Measurements from ENCODE around the gene MYO3B.

GRCh38 chr2:170696948-170697347 is 519.0 kb downstream of the MYO3B start:
- no peak for TF ChIP-seq POLR2A (IDR thresholded peaks at IDR 0.05)
- TF ChIP-seq POLR2AphosphoS5 (IDR thresholded peaks at IDR 0.05): no peak
- TF ChIP-seq, protein P1, sequence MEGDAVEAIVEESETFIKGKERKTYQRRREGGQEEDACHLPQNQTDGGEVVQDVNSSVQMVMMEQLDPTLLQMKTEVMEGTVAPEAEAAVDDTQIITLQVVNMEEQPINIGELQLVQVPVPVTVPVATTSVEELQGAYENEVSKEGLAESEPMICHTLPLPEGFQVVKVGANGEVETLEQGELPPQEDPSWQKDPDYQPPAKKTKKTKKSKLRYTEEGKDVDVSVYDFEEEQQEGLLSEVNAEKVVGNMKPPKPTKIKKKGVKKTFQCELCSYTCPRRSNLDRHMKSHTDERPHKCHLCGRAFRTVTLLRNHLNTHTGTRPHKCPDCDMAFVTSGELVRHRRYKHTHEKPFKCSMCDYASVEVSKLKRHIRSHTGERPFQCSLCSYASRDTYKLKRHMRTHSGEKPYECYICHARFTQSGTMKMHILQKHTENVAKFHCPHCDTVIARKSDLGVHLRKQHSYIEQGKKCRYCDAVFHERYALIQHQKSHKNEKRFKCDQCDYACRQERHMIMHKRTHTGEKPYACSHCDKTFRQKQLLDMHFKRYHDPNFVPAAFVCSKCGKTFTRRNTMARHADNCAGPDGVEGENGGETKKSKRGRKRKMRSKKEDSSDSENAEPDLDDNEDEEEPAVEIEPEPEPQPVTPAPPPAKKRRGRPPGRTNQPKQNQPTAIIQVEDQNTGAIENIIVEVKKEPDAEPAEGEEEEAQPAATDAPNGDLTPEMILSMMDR (IDR thresholded peaks at IDR 0.05): no peak
- no peak for TF ChIP-seq EP300 (IDR thresholded peaks at IDR 0.05; ENCODE audit: low read depth)
